Activated CD4-positive, alpha-beta T cell treated with anti-CD3 and anti-CD28 coated beads, Interleukin-2, amount 50 U/mL, for 4 hours (primary cell): ENCODE results near the gene POLR1G.
A peak's percentile ranks its signal among the peaks of the same experiment; 100 is the strongest.
"Not testable (repeated sequence)": the region's sequence is repeated elsewhere in the genome, so short reads cannot be mapped to it uniquely, and the experiment has no call there.

Source experiments
- DNase-seq, 2 experiments: peaks; one replicate each; pipeline ENCODE4 v3.0.0-alpha.2; 2020

POLR1G gene

GRCh38 chr19:45423033-45423588 is 16.7 kb downstream of the POLR1G start:
- peak; percentile 76 to 77 for DNase-seq

- peak; percentile 41 to 45 for DNase-seq
Observed at GRCh38 chr19:45423589-45424190, 17.2 kb downstream of the POLR1G start, which contains the start of gene ERCC1. Gene ERCC1, minus strand, starts transcription at chr19:45423917. Its CDS starts 543 bp downstream, at chr19:45423374.

DNA sequence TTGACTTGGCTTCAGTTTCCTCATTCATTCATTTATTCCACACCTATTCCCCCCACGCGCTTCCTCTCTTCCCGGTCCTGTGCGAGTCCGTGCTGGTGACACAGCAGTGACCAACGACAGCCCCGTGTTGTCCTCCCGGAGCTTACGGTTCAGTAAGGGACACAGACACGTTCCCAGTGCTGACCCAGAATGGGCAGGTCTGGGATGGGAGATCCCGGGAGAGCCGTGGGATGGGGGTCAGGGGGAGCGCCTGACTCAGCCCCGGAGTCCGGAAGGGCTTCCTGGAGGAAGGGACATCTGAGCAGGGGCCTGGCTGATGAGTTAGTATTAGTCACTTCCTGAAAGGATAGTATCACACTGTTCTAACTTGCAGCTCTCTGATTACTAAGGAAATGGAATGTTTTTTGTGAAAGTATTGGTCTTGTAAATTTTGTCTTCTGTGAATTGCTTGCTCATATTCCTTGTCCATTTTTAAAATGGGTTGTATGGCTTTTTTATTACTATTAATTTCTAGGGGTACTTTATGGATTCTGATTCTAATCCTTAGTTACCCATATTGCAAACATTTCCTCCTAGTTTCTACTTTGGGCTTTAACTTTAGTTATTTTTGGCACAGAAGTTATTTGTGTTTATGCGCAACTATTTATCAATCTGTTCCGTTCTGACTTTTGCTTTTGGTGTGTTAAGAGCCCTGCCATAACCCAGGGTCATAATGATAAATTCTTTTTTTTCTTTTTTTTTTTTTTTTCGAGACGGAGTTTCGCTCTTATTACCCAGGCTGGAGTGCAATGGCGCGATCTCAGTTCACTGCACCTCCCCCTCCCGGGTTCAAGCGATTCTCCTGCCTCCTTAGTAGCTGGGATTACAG is 18.0 kb downstream of the POLR1G start:
- no peak for DNase-seq

DNA sequence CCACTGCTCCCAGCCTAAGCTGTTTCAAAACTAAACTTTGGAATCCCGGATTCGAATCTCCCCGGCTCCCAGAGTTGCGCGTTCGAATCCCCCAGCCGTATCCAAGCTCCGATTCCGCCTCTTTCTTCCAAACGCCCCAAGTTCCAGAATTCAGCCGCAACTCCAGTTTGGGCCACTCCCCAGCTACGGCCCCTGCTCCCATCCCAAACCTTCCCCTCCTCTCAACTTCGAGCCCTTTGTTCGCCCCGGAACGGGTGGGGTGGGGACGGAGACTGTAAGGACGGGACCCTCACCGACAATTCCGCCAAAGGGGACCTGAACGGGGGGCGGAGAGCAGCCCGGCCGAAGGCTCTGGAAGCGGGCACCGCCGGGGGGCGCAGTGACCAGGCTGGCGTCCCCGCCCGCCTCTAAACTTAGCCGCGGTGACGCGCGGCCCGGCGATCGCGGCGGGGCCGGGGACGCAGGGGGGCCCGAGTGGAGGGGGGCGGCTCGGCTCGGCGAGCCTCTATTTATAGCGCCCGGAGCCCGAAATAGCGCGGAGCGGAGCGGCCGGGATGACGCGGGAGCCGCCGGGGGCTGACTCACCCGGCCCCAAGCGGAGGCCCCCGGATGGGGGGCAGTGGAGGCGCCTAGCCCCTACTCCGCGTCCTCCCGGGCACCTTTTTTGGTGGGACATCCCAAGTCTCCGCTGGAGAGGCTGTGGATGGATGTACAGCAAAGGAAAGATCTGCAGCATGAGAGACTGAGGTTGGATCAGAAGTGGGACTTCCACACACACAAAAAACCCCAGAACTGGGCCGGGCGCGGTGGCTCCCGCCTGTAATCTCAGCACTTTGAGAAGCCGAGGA is 22.2 kb downstream of the POLR1G start:
- no peak for DNase-seq

- not testable (repeated sequence) for DNase-seq
Observed at GRCh38 chr19:45429896-45430295, 23.5 kb downstream of the POLR1G start.

- not testable (repeated sequence) for DNase-seq
Observed at GRCh38 chr19:45431008-45431407, 24.6 kb downstream of the POLR1G start.

GRCh38 chr19:45432543-45432942 is 26.1 kb downstream of the POLR1G start:
- not testable (repeated sequence) for DNase-seq

- DNase-seq, result no peak
Observed at GRCh38 chr19:45437328-45437727, 30.9 kb downstream of the POLR1G start.

- DNase-seq, result no peak
Observed at GRCh38 chr19:45439190-45439568, 32.7 kb downstream of the POLR1G start.

DNA sequence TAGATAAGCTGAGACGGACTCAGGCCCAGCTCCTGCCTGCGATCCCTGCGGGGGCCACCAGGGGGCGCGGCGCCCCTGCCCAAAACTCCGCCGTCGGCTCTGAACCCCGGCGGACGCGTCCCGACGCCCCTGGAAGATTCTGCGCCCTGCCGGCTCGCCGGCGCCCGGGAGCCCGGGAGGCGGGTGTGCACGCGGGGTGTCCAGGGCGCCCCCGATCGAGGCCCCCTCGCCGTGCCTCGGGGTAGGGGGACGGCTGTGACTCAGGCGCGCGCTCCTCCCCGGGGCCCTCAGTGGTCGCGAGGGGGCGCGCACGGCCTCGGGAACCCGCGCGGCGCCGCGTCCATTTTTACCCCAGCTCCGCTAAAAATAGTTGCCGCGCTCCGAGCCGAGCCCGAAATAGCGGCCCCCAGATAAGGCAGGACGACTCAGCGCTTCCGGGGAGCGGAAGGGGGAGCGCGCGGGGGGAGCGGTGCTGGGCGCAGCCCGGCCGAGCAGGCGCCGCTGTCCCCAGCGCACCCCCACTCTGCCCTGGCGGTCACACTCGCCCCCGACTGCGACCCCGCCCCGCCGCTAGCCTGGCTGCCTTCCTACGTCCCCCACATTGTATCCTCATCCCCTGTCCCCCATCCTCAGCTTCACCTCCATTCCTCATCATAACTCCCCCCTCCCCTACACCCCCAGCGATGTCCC is 33.3 kb downstream of the POLR1G start:
- peak; percentile 72 to 76 for DNase-seq

GRCh38 chr19:45440259-45440638 is 33.8 kb downstream of the POLR1G start:
- no peak for DNase-seq

- no peak for DNase-seq
Observed at GRCh38 chr19:45440873-45441654, 34.6 kb downstream of the POLR1G start.

DNA sequence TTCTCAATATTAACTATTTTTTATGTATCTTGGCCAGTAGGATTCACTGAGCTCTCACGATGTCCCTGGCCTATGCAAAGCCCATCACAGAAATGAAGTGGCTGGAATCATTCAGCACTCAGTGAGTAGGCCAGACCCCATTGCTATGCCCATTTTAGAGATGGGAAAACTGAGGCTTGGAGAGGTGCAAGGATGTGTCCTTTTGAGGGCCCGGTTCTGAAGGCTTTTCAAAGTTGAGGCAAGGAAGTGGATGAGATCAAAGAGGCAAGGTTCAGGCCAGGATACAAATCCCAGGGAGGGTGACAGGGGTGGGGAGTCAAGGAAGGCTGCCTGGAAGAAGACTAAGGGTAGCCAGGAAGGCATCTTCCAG is 35.9 kb downstream of the POLR1G start:
- DNase-seq, result no peak

- no peak for DNase-seq
Observed at GRCh38 chr19:45442778-45443461, 36.5 kb downstream of the POLR1G start.

DNA sequence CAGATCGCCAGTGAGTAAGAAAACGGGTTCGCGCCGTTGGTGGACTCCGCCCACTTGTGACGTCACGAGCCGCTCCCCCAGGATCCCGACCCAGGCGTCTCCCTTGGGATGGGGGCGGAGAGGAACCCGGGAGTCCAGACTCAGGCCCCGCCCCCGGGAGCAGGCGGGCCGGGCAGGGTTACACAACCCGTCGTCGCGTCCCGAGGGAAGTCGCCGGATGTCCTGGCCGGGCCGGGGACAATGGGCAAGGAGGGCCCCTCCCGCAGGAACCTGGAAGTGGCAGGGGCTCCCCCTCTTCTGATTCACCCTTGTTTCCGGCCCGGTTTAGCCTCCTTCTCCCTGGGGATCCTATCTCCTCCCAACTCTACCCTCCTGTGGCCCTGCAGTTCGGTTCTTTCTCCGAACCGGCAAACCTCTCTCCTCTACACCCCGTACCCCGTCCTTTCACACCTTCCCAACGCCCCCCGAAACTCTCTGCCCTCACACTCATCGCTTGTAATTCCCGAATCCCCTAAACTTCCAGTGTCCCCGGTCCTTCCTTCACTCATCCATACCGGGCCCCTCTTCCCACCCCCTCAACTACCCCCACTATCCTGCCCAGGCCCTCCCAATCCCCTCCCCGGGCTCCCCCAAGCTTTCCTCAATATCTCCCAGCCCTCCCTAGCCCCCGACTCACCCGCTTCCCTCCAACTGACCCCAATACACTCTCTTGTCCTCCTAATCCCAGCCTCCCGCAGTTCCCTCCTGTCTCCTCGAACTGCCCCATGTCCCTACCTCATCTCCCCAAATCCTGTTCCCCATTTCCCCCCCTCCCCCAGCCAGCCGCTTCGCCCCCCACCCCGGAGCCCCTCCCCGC is 37.2 kb downstream of the POLR1G start:
- DNase-seq, result no peak

- peak; percentile 56 to 57 for DNase-seq
Observed at GRCh38 chr19:45444318-45445041, 38.0 kb downstream of the POLR1G start.

DNA sequence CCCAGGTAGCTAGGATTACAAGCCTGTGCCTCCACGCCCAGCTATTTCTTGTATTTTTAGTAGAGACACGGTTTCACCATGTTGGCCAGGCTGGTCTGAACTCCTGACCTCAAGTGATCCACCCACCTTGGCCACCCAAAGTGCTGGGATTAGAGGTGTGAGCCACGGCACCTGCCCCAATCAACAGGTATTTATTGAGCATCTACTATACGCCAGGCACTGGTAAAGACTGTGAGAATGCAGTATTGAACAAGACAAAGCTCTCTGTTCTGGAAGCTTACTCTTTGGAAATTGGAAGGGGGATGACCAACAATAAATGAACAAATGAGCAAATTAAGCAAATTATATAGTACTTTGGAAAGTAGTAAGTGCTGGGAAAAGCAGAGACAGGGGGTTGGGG is 38.7 kb downstream of the POLR1G start:
- DNase-seq, result no peak

DNA sequence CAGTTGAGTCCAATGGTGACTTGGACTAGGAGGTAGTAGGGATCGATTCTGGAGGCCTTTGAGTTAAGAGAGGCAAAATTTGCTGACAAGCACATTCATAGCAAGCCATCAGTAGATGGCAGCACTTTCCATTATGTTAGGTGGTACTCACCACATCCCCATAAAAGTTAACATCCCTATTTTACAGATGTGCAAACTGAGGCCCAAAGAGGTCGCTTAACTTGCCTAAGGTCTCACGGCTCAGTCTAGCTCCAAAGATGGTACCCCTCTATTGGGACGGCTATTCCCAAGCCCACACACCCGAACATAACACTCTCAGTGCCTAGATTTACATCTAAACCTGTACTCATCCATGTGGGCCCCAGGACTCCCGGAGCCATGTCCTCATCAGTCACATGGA is 39.9 kb downstream of the POLR1G start:
- no peak for DNase-seq

DNA sequence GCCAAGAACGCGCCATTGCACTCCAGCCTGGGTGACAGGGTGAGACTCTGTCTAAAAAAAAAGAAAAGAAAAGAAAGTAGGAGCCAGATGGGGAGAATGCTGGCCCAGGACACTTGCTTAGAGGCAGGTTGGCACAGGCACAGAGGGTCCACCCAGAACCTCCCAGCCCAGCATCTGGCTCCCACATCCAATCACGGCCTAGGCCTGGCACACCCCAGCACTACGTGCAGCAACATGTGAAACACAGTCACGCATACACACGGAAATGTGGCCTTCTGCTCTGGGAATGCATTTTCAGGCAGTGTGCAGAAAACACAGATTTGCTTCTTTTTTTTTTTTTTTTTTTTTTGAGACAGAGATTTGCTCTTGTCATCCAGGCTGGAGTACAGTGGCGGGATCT is 40.5 kb downstream of the POLR1G start:
- no peak for DNase-seq

DNA sequence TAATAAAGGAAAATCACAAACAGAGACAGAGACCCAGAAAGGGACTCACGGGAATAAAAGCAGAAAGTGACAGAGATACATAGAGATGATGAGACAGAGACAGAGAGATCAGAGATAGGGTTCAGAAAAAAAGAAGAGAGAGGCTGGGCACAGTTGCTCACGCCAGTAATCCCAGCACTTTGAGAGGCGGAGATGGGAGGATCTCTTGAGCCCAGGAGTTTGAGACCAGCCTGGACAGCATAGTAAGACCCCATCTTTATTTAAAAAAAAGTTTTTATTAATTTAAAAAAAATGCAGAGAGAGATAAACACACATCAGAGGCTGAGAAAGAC is 41.9 kb downstream of the POLR1G start:
- no peak for DNase-seq
